AG10803 (cell line): Measurements from ENCODE around the gene NFATC2.

Experiments used
- DNase-seq: peaks from one replicate; pipeline ENCODE4 v3.0.0; 2010; ENCODE audit warnings: low read depth
- H3K4me3 ChIP-seq: 2 replicates; pipeline ENCODE4 v1.5.1; 2011; ENCODE audit warnings: mild to moderate bottlenecking, low read length, control low read depth
- TF ChIP-seq, protein P1 (sequence below): conservative IDR thresholded peaks from 2 replicates; pipeline ENCODE4 v1.5.1; 2011; ENCODE audit warnings: mild to moderate bottlenecking, low read length, control low read depth, inconsistent platforms

Gene NFATC2

DNA sequence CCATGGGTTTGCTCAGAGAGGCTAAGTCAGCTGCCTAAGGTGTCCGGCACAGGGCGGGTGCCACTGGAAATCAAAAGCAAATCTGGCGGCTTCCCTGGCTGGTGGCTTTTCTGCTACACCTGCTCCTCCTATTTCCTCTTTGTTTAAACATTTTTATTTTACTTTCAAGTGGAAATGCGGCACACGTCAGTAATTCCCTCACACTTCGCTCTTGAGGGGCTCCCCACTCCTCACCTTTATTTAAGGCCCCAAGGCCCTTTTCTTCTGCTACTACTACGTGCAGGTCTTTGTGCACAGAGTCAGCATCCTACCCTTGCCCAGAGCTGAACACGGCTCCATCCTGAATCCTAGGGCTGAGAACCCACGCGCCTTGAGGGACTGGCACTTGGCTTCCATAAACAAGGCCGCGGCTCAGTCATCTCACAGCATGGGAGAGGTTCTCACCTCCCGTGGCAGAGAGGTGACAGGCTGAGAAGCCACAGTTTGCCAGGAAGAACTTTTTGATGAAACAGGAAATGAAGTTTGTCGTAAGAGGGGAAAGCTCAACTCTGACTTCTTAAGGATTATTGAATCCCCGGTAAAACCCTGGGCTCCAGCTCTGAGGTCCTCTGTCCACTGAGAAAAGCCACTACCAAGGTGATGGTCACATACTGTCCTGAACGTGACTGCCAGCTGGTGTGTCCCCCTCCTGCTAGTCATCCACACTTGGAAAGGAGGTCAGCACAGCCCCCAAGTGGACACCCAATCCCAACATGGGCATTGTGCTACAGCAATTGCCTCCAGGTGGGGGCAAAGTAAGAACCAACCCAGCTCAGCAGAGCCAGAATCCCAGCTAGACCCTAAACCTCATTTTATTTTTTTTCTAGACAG, 48.0 kb downstream of the NFATC2 start:
- TF ChIP-seq, protein P1, sequence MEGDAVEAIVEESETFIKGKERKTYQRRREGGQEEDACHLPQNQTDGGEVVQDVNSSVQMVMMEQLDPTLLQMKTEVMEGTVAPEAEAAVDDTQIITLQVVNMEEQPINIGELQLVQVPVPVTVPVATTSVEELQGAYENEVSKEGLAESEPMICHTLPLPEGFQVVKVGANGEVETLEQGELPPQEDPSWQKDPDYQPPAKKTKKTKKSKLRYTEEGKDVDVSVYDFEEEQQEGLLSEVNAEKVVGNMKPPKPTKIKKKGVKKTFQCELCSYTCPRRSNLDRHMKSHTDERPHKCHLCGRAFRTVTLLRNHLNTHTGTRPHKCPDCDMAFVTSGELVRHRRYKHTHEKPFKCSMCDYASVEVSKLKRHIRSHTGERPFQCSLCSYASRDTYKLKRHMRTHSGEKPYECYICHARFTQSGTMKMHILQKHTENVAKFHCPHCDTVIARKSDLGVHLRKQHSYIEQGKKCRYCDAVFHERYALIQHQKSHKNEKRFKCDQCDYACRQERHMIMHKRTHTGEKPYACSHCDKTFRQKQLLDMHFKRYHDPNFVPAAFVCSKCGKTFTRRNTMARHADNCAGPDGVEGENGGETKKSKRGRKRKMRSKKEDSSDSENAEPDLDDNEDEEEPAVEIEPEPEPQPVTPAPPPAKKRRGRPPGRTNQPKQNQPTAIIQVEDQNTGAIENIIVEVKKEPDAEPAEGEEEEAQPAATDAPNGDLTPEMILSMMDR, result no peak
- DNase-seq, result no peak
- no peak overlapping the region for H3K4me3 ChIP-seq

DNA sequence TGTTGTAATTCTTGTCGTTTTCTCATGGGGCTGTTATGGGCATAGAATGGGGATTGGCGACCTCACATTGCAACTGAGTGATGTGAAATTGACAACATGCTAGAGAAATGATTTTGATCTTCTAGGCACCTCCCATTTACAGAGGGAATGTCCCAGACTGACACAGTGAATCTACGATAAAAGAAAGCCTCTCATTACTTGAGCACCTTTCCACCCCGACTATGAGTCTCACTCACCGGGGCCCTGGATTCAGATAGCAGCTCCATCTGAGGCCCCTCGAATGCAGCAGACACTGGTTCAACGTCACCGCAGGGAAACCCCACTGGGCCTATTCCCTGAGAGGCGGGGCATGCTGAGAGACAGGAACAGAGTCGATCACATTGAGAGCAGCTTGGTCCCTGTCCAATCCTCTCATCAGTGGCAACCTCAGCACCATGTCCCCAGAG, 49.1 kb downstream of the NFATC2 start:
- TF ChIP-seq, protein P1, result no peak
- no peak for DNase-seq
- H3K4me3 ChIP-seq, result no peak overlapping the region

DNA sequence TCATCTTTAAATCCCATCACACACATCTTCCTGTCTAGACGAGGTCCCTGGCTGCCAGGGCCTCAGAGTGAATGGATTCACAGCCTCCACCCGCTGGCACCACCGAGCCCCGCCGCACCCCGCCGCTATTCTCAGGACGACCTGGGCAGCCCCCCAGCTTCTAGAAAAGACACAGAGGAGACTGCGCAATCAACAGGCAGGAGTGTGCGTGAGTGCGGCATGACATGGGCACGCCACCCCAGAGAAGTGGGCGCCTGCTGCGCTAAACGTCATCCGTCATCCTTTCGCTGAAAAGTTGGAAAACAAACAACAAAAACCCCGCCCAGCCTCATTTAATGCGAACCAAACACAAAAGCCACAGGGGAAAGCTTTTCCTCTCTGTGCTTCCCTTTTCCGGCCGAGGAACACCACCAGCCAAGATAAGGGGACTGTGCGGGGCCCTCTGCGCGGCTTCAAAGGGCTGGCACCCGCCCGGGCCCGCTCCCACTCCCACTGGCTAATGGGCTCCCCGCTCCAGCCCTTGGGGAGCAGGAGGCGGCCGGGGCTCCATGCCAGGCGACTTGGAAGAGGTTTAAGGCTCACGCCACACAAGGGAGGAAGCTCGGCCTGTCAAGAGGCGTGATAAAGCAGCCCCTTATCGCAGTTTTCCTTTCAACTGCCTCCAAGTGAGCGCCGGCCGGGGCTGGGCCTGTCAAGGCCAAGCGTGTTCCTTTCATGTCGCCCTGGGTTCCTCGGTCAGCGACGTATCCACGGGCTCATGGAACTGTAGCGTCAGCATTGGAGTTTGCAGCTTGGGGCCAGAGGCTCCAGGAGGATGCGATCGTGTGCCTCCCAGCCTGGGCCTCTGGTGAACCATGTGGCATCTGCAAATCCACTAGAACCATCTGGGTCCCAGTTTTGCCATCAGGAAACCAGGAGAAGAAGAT, 50.1 kb downstream of the NFATC2 start:
- no peak overlapping the region for H3K4me3 ChIP-seq
- no peak for DNase-seq
- TF ChIP-seq, protein P1, result no peak

DNA sequence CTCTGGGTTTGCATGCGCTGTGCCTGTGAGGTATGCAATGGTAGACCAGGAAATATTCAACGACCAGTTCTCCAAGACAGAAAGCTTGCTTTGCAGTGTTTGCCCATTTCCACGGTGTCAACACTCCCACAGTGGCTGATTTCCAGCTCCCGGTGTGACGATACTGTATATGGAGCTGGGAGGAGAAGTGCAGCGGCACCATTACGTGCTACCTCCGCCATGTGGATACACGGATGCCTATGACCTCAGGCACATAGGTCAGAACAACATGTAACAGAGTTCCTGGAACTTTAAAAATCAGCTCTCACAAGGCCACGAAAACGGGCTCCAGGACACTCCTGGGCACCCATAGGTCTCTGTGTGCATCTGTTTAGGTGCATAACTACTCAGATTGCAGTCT, 51.1 kb downstream of the NFATC2 start:
- DNase-seq, result no peak

DNA sequence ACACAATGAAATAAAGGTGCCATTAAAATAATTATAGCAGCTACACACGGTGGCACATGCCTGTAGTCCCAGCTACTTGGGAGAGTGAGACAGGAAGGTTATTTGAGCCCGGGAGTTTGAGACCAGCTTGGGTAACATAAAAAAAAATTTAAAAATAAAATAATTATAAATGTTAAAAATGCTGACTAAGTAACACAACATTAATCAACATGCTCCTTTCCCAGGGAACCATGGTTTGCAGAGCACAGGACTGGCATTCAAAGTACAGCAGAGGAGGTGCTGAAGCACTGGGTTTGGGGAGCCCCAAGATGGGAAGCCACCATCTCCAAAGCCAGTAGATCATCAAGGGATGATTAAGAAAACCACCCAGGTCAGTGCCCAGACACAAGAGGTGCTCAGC, 51.9 kb downstream of the NFATC2 start:
- H3K4me3 ChIP-seq, result no peak overlapping the region
- DNase-seq, result no peak
- TF ChIP-seq, protein P1, result no peak

More for the DNA sequence above, 51.1 kb downstream of the NFATC2 start:
- TF ChIP-seq, protein P1, result no peak
- no peak overlapping the region for H3K4me3 ChIP-seq

DNA sequence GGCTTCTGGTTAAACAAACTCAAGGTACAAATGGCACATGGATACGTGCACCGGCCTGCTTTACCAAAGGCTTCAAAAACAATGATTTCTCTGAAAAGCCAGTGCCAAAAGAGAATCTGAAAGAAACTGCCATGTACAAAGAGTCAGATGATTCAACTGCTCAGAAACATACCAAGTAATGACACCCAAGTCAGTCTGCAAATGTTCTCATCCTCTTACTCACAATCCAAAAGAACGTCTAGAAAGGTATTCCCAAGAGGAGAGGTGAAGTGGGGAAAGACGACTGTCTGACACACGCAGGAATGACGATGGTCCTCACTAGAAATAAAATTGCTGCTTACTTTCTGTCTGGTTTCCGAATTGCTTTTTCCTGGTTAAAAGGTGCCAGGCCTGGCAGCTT, 52.9 kb downstream of the NFATC2 start:
- DNase-seq, result no peak
- no peak overlapping the region for H3K4me3 ChIP-seq
- TF ChIP-seq, protein P1, result no peak
